ENCODE results near the gene RAMP1. TPM values are rescaled to one million over a fixed set of nuclear protein-coding genes. Genes with fewer than 3 reads are reported as not detected.

The RAMP1 gene
- total and polyA plus RNA-seq, 4 donors: 3.1 to 129 (median 23.5) TPM

DNA sequence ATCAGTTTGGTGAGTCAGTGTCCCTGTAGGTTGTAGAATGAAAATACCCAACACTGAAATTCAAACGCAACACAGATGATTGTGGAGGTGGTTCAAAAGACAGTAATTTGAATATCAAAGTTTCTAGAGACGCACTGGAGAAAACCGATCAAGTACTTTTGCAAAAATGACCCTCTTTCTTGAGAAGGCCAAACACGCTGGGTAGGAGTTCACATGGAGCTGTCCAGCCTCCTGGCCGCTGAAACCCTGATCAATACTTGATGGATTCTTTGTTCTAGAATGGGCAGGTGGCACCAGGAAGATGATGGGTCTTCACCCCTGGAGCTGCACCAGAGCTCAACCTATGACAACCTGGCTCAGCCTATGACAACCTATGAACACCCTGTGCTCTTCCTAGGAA lies 67.7 kb downstream of the RAMP1 start:
- no peak for TF ChIP-seq RAD21 (IDR thresholded peaks at IDR 0.05)
- TF ChIP-seq, protein P1, sequence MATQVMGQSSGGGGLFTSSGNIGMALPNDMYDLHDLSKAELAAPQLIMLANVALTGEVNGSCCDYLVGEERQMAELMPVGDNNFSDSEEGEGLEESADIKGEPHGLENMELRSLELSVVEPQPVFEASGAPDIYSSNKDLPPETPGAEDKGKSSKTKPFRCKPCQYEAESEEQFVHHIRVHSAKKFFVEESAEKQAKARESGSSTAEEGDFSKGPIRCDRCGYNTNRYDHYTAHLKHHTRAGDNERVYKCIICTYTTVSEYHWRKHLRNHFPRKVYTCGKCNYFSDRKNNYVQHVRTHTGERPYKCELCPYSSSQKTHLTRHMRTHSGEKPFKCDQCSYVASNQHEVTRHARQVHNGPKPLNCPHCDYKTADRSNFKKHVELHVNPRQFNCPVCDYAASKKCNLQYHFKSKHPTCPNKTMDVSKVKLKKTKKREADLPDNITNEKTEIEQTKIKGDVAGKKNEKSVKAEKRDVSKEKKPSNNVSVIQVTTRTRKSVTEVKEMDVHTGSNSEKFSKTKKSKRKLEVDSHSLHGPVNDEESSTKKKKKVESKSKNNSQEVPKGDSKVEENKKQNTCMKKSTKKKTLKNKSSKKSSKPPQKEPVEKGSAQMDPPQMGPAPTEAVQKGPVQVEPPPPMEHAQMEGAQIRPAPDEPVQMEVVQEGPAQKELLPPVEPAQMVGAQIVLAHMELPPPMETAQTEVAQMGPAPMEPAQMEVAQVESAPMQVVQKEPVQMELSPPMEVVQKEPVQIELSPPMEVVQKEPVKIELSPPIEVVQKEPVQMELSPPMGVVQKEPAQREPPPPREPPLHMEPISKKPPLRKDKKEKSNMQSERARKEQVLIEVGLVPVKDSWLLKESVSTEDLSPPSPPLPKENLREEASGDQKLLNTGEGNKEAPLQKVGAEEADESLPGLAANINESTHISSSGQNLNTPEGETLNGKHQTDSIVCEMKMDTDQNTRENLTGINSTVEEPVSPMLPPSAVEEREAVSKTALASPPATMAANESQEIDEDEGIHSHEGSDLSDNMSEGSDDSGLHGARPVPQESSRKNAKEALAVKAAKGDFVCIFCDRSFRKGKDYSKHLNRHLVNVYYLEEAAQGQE (IDR thresholded peaks at IDR 0.05): peak; percentile 97
- Histone ChIP-seq H3K9ac (ENCODE audit: low read depth in 1 of 2, low read length in 2 of 2) (no peak overlapping the region), H3K27ac (ENCODE audit: low read depth in 1 of 2, low read length in 2 of 2) (no peak overlapping the region), H3K9me3 (ENCODE audit: control insufficient read depth in 4 of 4, low read length in 3 of 4) (peaks cover 0 to 10% (median 4%) of the 10 kb centered on the region in 4 donors), H3K4me1 (ENCODE audit: control insufficient read depth in 4 of 4, insufficient read depth in 4 of 4, low read length in 3 of 4) (peaks cover 0 to 2% (median 0%) of the 10 kb centered on the region in 4 donors), H3K36me3 (ENCODE audit: control insufficient read depth in 4 of 4, insufficient read depth in 3 of 4, low read depth in 1 of 4, low read length in 3 of 4) (no peaks in the 10 kb centered on the region), H3K27me3 (ENCODE audit: control insufficient read depth in 4 of 4, insufficient read depth in 4 of 4, low read length in 3 of 4) (no peaks in the 10 kb centered on the region), H3K4me3 (ENCODE audit: low read depth in 1 of 3, low read length in 3 of 3) (no peak overlapping the region)
- 86% methylated on average over 5 of the region's 5 CpGs for WGBS
- DNase-seq (ENCODE audit: low spot score): no peak

DNA sequence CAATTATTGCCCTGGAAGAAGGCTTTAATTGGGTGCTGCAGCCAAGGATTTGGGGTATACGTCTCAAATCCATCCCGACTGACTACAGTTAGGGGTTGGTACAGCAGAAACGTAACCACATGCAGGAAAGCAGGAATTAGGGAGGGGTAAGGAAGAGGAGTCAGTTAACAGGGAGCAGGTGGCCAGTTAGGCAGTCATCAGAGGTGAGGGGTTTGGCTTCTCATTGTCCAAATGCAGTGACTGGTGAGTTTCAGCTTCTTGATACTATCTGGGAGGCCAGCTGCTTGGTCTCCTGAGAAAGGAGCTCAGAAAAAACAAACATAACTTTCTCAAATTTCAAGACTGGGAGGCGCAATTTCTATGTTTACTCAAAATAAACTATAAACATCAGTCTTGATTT lies 68.6 kb downstream of the RAMP1 start:
- H3K4me1 ChIP-seq (ENCODE audit: control insufficient read depth in 4 of 4, insufficient read depth in 4 of 4, low read length in 3 of 4): peaks cover 0 to under 1% (median 0%) of the 10 kb centered on the region in 4 donors
- no peak overlapping the region for H3K27ac ChIP-seq (ENCODE audit: low read depth in 1 of 2, low read length in 2 of 2)
- 87% methylated on average over 4 of the region's 4 CpGs for WGBS
- H3K4me3 ChIP-seq (ENCODE audit: low read depth in 1 of 3, low read length in 3 of 3): no peak overlapping the region
- H3K9ac ChIP-seq (ENCODE audit: low read depth in 1 of 2, low read length in 2 of 2): no peak overlapping the region
- TF ChIP-seq GABPA (IDR thresholded peaks at IDR 0.05 in 1 of 2, conservative IDR thresholded peaks at IDR 0.05 in 1 of 2) (no peak), RXRA (IDR thresholded peaks at IDR 0.05) (no peak), EGR1 (IDR thresholded peaks at IDR 0.05; ENCODE audit: low read depth in 2 of 2) (no peak), HNF4G (IDR thresholded peaks at IDR 0.05) (no peak), TAF1 (conservative IDR thresholded peaks at IDR 0.05) (no peak), YY1 (IDR thresholded peaks at IDR 0.05) (no peak), HNF4A (conservative IDR thresholded peaks at IDR 0.05) (no peak), FOXA1 (IDR thresholded peaks at IDR 0.05) (no peak), JUND (IDR thresholded peaks at IDR 0.05) (no peak), NR2F2 (IDR thresholded peaks at IDR 0.05) (no peak), FOXA2 (IDR thresholded peaks at IDR 0.05) (no peak), RAD21 (IDR thresholded peaks at IDR 0.05) (no peak), SP1 (IDR thresholded peaks at IDR 0.05) (no peak)
- TF ChIP-seq, protein P2, sequence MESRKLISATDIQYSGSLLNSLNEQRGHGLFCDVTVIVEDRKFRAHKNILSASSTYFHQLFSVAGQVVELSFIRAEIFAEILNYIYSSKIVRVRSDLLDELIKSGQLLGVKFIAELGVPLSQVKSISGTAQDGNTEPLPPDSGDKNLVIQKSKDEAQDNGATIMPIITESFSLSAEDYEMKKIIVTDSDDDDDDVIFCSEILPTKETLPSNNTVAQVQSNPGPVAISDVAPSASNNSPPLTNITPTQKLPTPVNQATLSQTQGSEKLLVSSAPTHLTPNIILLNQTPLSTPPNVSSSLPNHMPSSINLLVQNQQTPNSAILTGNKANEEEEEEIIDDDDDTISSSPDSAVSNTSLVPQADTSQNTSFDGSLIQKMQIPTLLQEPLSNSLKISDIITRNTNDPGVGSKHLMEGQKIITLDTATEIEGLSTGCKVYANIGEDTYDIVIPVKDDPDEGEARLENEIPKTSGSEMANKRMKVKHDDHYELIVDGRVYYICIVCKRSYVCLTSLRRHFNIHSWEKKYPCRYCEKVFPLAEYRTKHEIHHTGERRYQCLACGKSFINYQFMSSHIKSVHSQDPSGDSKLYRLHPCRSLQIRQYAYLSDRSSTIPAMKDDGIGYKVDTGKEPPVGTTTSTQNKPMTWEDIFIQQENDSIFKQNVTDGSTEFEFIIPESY (IDR thresholded peaks at IDR 0.05): no peak
- TF ChIP-seq, protein P3, sequence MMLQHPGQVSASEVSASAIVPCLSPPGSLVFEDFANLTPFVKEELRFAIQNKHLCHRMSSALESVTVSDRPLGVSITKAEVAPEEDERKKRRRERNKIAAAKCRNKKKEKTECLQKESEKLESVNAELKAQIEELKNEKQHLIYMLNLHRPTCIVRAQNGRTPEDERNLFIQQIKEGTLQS (IDR thresholded peaks at IDR 0.05): no peak
- TF ChIP-seq, protein P4, sequence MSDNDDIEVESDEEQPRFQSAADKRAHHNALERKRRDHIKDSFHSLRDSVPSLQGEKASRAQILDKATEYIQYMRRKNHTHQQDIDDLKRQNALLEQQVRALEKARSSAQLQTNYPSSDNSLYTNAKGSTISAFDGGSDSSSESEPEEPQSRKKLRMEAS (IDR thresholded peaks at IDR 0.05): no peak
- TF ChIP-seq, protein P1 (IDR thresholded peaks at IDR 0.05): no peak
- TF ChIP-seq, protein P5, sequence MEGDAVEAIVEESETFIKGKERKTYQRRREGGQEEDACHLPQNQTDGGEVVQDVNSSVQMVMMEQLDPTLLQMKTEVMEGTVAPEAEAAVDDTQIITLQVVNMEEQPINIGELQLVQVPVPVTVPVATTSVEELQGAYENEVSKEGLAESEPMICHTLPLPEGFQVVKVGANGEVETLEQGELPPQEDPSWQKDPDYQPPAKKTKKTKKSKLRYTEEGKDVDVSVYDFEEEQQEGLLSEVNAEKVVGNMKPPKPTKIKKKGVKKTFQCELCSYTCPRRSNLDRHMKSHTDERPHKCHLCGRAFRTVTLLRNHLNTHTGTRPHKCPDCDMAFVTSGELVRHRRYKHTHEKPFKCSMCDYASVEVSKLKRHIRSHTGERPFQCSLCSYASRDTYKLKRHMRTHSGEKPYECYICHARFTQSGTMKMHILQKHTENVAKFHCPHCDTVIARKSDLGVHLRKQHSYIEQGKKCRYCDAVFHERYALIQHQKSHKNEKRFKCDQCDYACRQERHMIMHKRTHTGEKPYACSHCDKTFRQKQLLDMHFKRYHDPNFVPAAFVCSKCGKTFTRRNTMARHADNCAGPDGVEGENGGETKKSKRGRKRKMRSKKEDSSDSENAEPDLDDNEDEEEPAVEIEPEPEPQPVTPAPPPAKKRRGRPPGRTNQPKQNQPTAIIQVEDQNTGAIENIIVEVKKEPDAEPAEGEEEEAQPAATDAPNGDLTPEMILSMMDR (IDR thresholded peaks at IDR 0.05; ENCODE audit: low read depth, low read length, missing input control): no peak
- H3K36me3 ChIP-seq (ENCODE audit: control insufficient read depth in 4 of 4, insufficient read depth in 3 of 4, low read depth in 1 of 4, low read length in 3 of 4): no peaks in the 10 kb centered on the region
- no peak for DNase-seq (ENCODE audit: low spot score)
- H3K27me3 ChIP-seq (ENCODE audit: control insufficient read depth in 4 of 4, insufficient read depth in 4 of 4, low read length in 3 of 4): no peaks in the 10 kb centered on the region
- H3K9me3 ChIP-seq (ENCODE audit: control insufficient read depth in 4 of 4, low read length in 3 of 4): peaks cover 0 to 10% (median 4%) of the 10 kb centered on the region in 4 donors

Measured in liver (tissue), 9 donors.